PC-9 (cell line): Measurements from ENCODE around the gene PPP1R3G. TPM values are rescaled to one million over a fixed set of nuclear protein-coding genes. Genes with fewer than 3 reads are reported as not detected.

Experiments used
- BruUV-seq: library from RNA; stranded (reverse); fragments of 400-500 nt; replicated peaks from 2 replicates; lab custom pipeline; 2021; lab: Mats Ljungman, UMichigan
- CTCF ChIA-PET: fragments of 300-600 bp; sonication (Branson Sonifier 250); formaldehyde crosslinking; loops from one replicate; lab custom pipeline; 2022; ENCODE audit warnings: antibody characterized with exemption; lab: Charles Lee
- POLR2A ChIA-PET: fragments of 300-600 bp; sonication (Branson Sonifier 250); formaldehyde crosslinking; loops from one replicate; lab custom pipeline; 2022; ENCODE audit warnings: antibody characterized with exemption; ENCODE audit not compliant: unreplicated experiment; lab: Charles Lee
- DNase-seq, 2 experiments: peaks; one replicate each; pipeline versions ENCODE4 v3.0.0 to v3.0.0-alpha.2; 2015 to 2022; ENCODE audit warnings: mixed read lengths in 1 of 2
- H2AFZ ChIP-seq: fragments of 200-600 bp; sonication (generic); 2 replicates; pipeline ENCODE4 v1.8.1; 2017; ENCODE audit warnings: antibody characterized with exemption
- H3F3A ChIP-seq: fragments of 200-600 bp; sonication (generic); 2 replicates; pipeline ENCODE4 v1.8.1; 2017; ENCODE audit warnings: antibody characterized with exemption, mild to moderate bottlenecking, low read depth; ENCODE audit not compliant: insufficient read depth
- H3K27ac ChIP-seq: fragments of 200-600 bp; sonication (generic); 2 replicates; pipeline ENCODE4 v1.6.1; 2016; ENCODE audit warnings: mixed run types
- H3K27me3 ChIP-seq: fragments of 200-600 bp; sonication (generic); 2 replicates; pipeline ENCODE4 v1.6.1; 2016; ENCODE audit warnings: low read depth, mixed run types; ENCODE audit not compliant: insufficient read depth
- H3K36me3 ChIP-seq: fragments of 200-600 bp; sonication (generic); 2 replicates; pipeline ENCODE4 v1.6.1; 2016; ENCODE audit warnings: low read depth, mixed run types
- H3K4me1 ChIP-seq: fragments of 200-600 bp; sonication (generic); replicated peaks from 2 replicates; pipeline ENCODE4 v1.6.1; 2016; ENCODE audit warnings: mixed run types; ENCODE audit not compliant: insufficient read depth
- H3K4me2 ChIP-seq: fragments of 200-600 bp; sonication (generic); 2 replicates; pipeline ENCODE4 v1.6.1; 2017; ENCODE audit warnings: mixed run types
- H3K4me3 ChIP-seq: fragments of 200-600 bp; sonication (generic); 2 replicates; pipeline ENCODE4 v1.6.1; 2016; ENCODE audit warnings: mixed run types
- H3K79me2 ChIP-seq: fragments of 200-600 bp; sonication (generic); 2 replicates; pipeline ENCODE4 v1.6.1; 2017; ENCODE audit warnings: low read depth, mixed run types
- H3K9me2 ChIP-seq: fragments of 200-600 bp; sonication (generic); 2 replicates; pipeline ENCODE4 v1.8.1; 2017; ENCODE audit warnings: mild to moderate bottlenecking; ENCODE audit not compliant: insufficient read depth
- H3K9me3 ChIP-seq: fragments of 200-600 bp; sonication (generic); 2 replicates; pipeline ENCODE4 v1.8.1; 2016; ENCODE audit warnings: low read depth; ENCODE audit not compliant: insufficient read depth
- H4K20me1 ChIP-seq: fragments of 200-600 bp; sonication (generic); 2 replicates; pipeline ENCODE4 v1.8.1; 2017; ENCODE audit not compliant: insufficient read depth
- CTCF ChIP-seq: fragments of 200-600 bp; sonication (generic); conservative IDR thresholded peaks from 2 replicates; pipeline ENCODE4 v1.6.1; 2017; ENCODE audit warnings: mixed run types, antibody characterized with exemption, mild to moderate bottlenecking, moderate library complexity
- EZH2 ChIP-seq: fragments of 200-600 bp; sonication (generic); IDR thresholded peaks from 2 replicates; pipeline ENCODE4 v1.8.0; 2017; ENCODE audit warnings: antibody characterized with exemption, low read depth
- intact Hi-C: fragments of 100-400 bp; cut with micrococcal nuclease; formaldehyde crosslinking; loops from one replicate; pipeline ENCODE4 v1.10.0; 2022; ENCODE audit not compliant: unreplicated experiment
- total RNA-seq: library from RNA; stranded (reverse); gene quantifications from 2 replicates; pipeline ENCODE4 v1.2.3, GENCODE V29; 2021

The PPP1R3G gene
- total RNA-seq, 1 experiment from 2014 or later: 1.1 TPM

GRCh38 chr6:5061152-5061551 is 24.0 kb upstream of the PPP1R3G start:
- CTCF ChIA-PET: no interaction called here

GRCh38 chr6:5063617-5064016 is 21.5 kb upstream of the PPP1R3G start:
- ChIA-PET POLR2A (no interaction called here), CTCF (no interaction called here)
- Histone ChIP-seq H4K20me1 (no peaks in the 10 kb centered on the region), H3K4me1 (no peaks in the 10 kb centered on the region), H3K27ac (no peak overlapping the region), H3F3A (no peaks in the 10 kb centered on the region), H3K4me2 (no peak overlapping the region), H3K36me3 (no peaks in the 10 kb centered on the region), H3K9me2 (no peaks in the 10 kb centered on the region), H3K9me3 (no peaks in the 10 kb centered on the region), H3K4me3 (no peak overlapping the region), H2AFZ (no peak overlapping the region), H3K27me3 (no peaks in the 10 kb centered on the region), H3K79me2 (no peaks in the 10 kb centered on the region)
- intact Hi-C loops: no loop called here
- no peak for DNase-seq
- BruUV-seq: no TSS peak
- TF ChIP-seq CTCF: no peak
- no peak for TF ChIP-seq EZH2

More at GRCh38 chr6:5061152-5061551, 24.0 kb upstream of the PPP1R3G start:
- Histone ChIP-seq H3K9me2 (no peaks in the 10 kb centered on the region), H3K4me2 (no peak overlapping the region), H3K9me3 (no peaks in the 10 kb centered on the region), H4K20me1 (no peaks in the 10 kb centered on the region), H3F3A (no peaks in the 10 kb centered on the region), H3K27ac (no peak overlapping the region), H3K79me2 (no peaks in the 10 kb centered on the region), H3K4me1 (no peaks in the 10 kb centered on the region), H3K36me3 (no peaks in the 10 kb centered on the region), H3K4me3 (no peak overlapping the region), H2AFZ (no peak overlapping the region), H3K27me3 (no peaks in the 10 kb centered on the region)
- no peak for DNase-seq
- TF ChIP-seq CTCF: no peak
- TF ChIP-seq EZH2: no peak
- intact Hi-C loops: no loop called here
- BruUV-seq: no TSS peak
- POLR2A ChIA-PET: interaction anchor here (0.6 kb wide), 1 partner anchor 187 kb away, joined by 7 read pairs; no protein-coding TSS in a partner anchor

GRCh38 chr6:5066456-5067093 is 18.6 kb upstream of the PPP1R3G start:
- Histone ChIP-seq H3K27ac (no peak overlapping the region), H3K4me2 (no peak overlapping the region), H3K4me3 (no peak overlapping the region), H3K36me3 (no peaks in the 10 kb centered on the region), H3K79me2 (no peaks in the 10 kb centered on the region), H2AFZ (no peak overlapping the region), H3K9me3 (no peaks in the 10 kb centered on the region), H4K20me1 (no peaks in the 10 kb centered on the region), H3F3A (no peaks in the 10 kb centered on the region), H3K9me2 (no peaks in the 10 kb centered on the region), H3K4me1 (no peaks in the 10 kb centered on the region), H3K27me3 (no peaks in the 10 kb centered on the region)
- no TSS peak for BruUV-seq
- TF ChIP-seq EZH2 (no peak), CTCF (no peak)
- intact Hi-C loops: no loop called here
- no peak for DNase-seq
- ChIA-PET CTCF (no interaction called here), POLR2A (no interaction called here)
